Ascending aorta (tissue), 2 donors: ENCODE results near the gene MBNL1. TPM values are rescaled to one million over a fixed set of nuclear protein-coding genes. Genes with fewer than 3 reads are reported as not detected.

Experiments
- DNase-seq, 2 donors: peaks; one replicate each; pipeline ENCODE4 v3.0.0-alpha.2; 2019; ENCODE audit warnings: low spot score in 2 of 2
- H3K27ac ChIP-seq, 2 donors: fragments of 200-600 bp; sonication (generic); one replicate each; pipeline ENCODE4 v1.5.1; 2016 to 2017; ENCODE audit warnings: mild to moderate bottlenecking in 1 of 2
- H3K27me3 ChIP-seq: fragments of 200-600 bp; sonication (generic); one replicate; pipeline ENCODE4 v1.5.1; 2017
- H3K36me3 ChIP-seq, 2 donors: fragments of 200-600 bp; sonication (generic); one replicate each; pipeline ENCODE4 v1.5.1; 2016
- H3K4me1 ChIP-seq, 2 donors: fragments of 200-600 bp; sonication (generic); one replicate each; pipeline ENCODE4 v1.5.1; 2016 to 2017; ENCODE audit warnings: mild to moderate bottlenecking in 1 of 2
- H3K4me3 ChIP-seq, 2 donors: fragments of 200-600 bp; sonication (generic); one replicate each; pipeline ENCODE4 v1.5.1; 2016 to 2017; ENCODE audit warnings: mild to moderate bottlenecking in 1 of 2
- H3K9me3 ChIP-seq, 2 donors: fragments of 200-600 bp; sonication (generic); one replicate each; pipeline ENCODE4 v1.5.1; 2016
- CTCF ChIP-seq, 3 experiments: fragments of 200-600 bp in 2 of 3; fragments of 450-650 bp in 1 of 3; sonication (generic) in 2 of 3; IDR thresholded peaks; one replicate each; pipeline ENCODE4 v1.5.1; 2016 to 2019; ENCODE audit warnings: antibody characterized with exemption in 3 of 3, mild to moderate bottlenecking in 1 of 3, moderate library complexity in 1 of 3
- intact Hi-C: fragments of 100-400 bp; cut with DNase I; formaldehyde crosslinking; loops from one replicate; pipeline ENCODE4 v1.15.1; 2023
- total RNA-seq: library from RNA; depleted of rRNA; stranded (reverse); fragments of >200 nt; gene quantifications from one replicate; pipeline ENCODE4 v1.1.0, GENCODE V29; 2016

Gene MBNL1
- total RNA-seq, 1 donor from 2014 or later = 350 TPM

GRCh38 chr3:152403632-152404066, 134.9 kb downstream of the MBNL1 start:
- Histone ChIP-seq H3K4me1 (peaks cover 28 to 76% of the 10 kb centered on the region in 2 donors), H3K27ac (peak overlapping the region; percentile 81 to 83), H3K4me3 (peak overlapping the region in 1 of 2 donors; percentile 0), H3K9me3 (no peaks in the 10 kb centered on the region), H3K36me3 (no peaks in the 10 kb centered on the region), H3K27me3 (no peaks in the 10 kb centered on the region)
- intact Hi-C loops = loop anchor here (5.0 to 10.0 kb wide), 3 partner anchors 71 to 126 kb away; no protein-coding TSS in a partner anchor
- peak; percentile 75 to 94 for DNase-seq
- TF ChIP-seq CTCF (IDR thresholded peaks at IDR 0.05) = no peak

GRCh38 chr3:152404976-152405375, 136.2 kb downstream of the MBNL1 start:
- TF ChIP-seq CTCF (IDR thresholded peaks at IDR 0.05) = no peak
- Histone ChIP-seq H3K4me1 (peaks cover 21 to 69% of the 10 kb centered on the region in 2 donors), H3K27me3 (no peaks in the 10 kb centered on the region), H3K9me3 (no peaks in the 10 kb centered on the region), H3K36me3 (no peaks in the 10 kb centered on the region), H3K4me3 (no peak overlapping the region), H3K27ac (peak overlapping the region; percentile 81 to 83)
- no peak for DNase-seq
- intact Hi-C loops = loop anchor here (5.0 to 10.0 kb wide), 3 partner anchors 73 to 128 kb away; no protein-coding TSS in a partner anchor

DNA sequence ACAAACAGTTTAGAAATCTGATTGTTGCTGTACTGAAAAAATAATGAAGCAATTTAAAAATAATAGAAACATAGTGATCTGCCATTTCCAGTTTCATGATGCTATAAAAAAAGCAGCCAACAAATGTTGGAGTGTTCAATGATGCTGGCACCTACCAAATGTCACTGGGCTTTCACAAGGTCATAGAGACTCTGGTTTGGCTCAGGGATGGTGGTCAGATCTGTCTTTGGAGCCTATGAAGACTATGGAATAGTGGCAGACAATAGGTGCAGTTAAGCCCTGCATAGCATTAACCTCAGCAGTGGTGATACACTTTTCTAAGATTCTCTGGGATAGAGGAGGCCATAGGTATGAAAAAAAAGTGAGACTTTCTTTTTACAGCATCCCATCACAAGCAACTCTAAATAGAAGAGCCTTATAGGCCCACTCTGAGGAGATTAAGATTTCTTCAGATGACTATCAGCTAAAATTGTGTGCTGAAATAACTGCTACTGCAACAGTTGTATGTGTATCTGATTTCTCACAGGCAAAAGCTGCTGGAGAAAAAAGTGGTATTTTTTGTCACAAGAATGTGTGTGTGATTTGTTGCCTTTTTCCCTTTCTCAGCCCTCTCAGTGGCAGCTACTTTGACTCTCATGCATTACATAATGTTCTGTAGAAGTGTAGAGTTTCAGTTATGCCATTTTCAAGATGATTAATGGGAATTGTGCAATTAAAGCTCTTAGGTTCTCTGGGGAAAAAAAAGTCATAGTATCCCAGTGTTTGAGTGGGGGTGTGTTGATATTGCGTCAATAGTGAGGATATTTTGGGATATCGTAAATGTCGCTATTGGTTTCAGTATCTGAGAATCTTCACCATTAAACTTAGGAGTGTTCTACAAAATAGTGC, 137.4 kb downstream of the MBNL1 start:
- no peak for TF ChIP-seq CTCF (IDR thresholded peaks at IDR 0.05)
- H3K4me3 ChIP-seq = peak overlapping the region; percentile 34 to 48
- H3K27ac ChIP-seq = peak overlapping the region; percentile 81 to 83
- H3K27me3 ChIP-seq = no peaks in the 10 kb centered on the region
- no peaks in the 10 kb centered on the region for H3K36me3 ChIP-seq
- intact Hi-C loops = loop anchor here (10.0 kb wide), 1 partner anchor 101 kb away; no protein-coding TSS in a partner anchor
- H3K4me1 ChIP-seq = peaks cover 16 to 63% of the 10 kb centered on the region in 2 donors
- no peaks in the 10 kb centered on the region for H3K9me3 ChIP-seq
- no peak for DNase-seq

DNA sequence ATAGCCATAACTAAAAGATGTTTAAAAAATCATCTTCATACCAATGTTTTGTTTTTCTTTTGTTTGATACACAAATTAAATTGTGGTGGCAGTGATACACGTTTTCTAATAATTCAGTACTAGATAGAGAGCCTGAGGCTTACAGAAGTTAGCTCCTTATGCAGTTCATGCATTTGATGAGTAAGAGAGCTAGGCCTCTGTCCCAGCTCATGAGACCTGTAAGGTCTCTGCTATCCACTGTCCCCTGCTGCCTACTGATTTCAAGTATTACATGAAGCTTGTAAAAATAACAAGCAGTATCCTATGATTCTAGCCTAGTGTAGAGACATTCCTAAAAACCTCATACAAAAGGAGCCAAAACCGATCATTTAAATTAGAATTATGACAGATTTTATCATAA, 144.5 kb downstream of the MBNL1 start:
- Histone ChIP-seq H3K27me3 (no peaks in the 10 kb centered on the region), H3K27ac (peak overlapping the region in 1 of 2 donors; percentile 49), H3K9me3 (no peaks in the 10 kb centered on the region), H3K4me1 (peaks cover 6 to 37% of the 10 kb centered on the region in 2 donors), H3K36me3 (peaks cover 23 to 31% of the 10 kb centered on the region in 2 donors), H3K4me3 (no peak overlapping the region)
- intact Hi-C loops = no loop called here
- TF ChIP-seq CTCF (IDR thresholded peaks at IDR 0.05) = no peak
- no peak for DNase-seq

- no peak for DNase-seq
- TF ChIP-seq CTCF (IDR thresholded peaks at IDR 0.05) = no peak
- no peak overlapping the region for H3K4me3 ChIP-seq
- H3K9me3 ChIP-seq = no peaks in the 10 kb centered on the region
- H3K36me3 ChIP-seq = peaks cover 48 to 62% of the 10 kb centered on the region in 2 donors
- H3K27ac ChIP-seq = peak overlapping the region; percentile 15 to 56
- no peaks in the 10 kb centered on the region for H3K27me3 ChIP-seq
- H3K4me1 ChIP-seq = peaks cover 6 to 28% of the 10 kb centered on the region in 2 donors
- intact Hi-C loops = no loop called here
Observed at GRCh38 chr3:152416808-152417580, 148.3 kb downstream of the MBNL1 start.
